Measurements from ENCODE around the gene EHD4. TPM values are rescaled to one million over a fixed set of nuclear protein-coding genes. Genes with fewer than 3 reads are reported as not detected.

Gene EHD4
- polyA plus RNA-seq, 2 of the 4 experiments (the other 2 are of a cell fraction): 8.2 to 9.0 TPM

DNA sequence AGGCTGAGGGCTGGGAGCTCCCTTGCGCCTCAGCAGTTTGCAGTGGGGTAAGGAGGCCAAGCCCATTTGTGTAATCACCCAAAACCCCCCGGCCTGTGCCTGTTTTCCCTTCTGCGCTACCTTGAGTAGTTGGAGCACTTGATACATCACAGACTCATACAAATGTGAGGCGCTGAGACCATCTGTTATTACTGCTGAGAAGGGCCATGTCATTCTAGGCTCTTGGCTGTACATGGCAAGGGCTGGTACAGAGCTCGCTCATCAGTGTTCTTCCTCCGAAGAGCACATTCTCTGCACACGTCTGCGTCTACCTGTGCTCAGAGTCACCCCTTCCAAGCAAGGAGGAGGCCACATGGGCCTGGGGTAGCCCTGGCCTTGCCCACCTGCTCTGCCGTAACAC lies 124.4 kb downstream of the EHD4 start:
- no peak overlapping the region for H3K4me3 ChIP-seq
- CTCF ChIA-PET: interaction anchor here (1.1 to 1.5 kb wide), 3 partner anchors 10 to 37 kb away, joined by 4 read pairs; no protein-coding TSS in a partner anchor
- H3K9me3 ChIP-seq: no peaks in the 10 kb centered on the region
- H3K4me2 ChIP-seq: no peak overlapping the region
- no peak overlapping the region for H3K27ac ChIP-seq
- no peaks in the 10 kb centered on the region for H3K4me1 ChIP-seq
- FAIRE-seq (no peak), DNase-seq (ENCODE audit: low read depth in 1 of 2, low spot score in 1 of 2) (no peak), ATAC-seq (no peak)
- 92% methylated on average over 8 of the region's 9 CpGs for WGBS (ENCODE audit: missing lambda C conversion rate)
- TF ChIP-seq HOXA7 (CRISPR knock-in tag; IDR thresholded peaks at IDR 0.05) (no peak), NPAS2 (CRISPR knock-in tag; IDR thresholded peaks at IDR 0.05; ENCODE audit: borderline replicate concordance) (no peak), ZFP36 (IDR thresholded peaks at IDR 0.05; ENCODE audit: borderline replicate concordance, partially characterized antibody) (no peak), RAD21 (conservative IDR thresholded peaks at IDR 0.05 in 1 of 2, IDR thresholded peaks at IDR 0.05 in 1 of 2) (no peak), RFX5 (IDR thresholded peaks at IDR 0.05) (no peak), HES2 (IDR thresholded peaks at IDR 0.05) (no peak), POLR2A (IDR thresholded peaks at IDR 0.05; ENCODE audit: low read length) (no peak), EHF (CRISPR knock-in tag; IDR thresholded peaks at IDR 0.05) (no peak), RNF2 (IDR thresholded peaks at IDR 0.05; ENCODE audit: borderline replicate concordance, low read depth) (no peak), FOSL2 (IDR thresholded peaks at IDR 0.05) (no peak), FOSL2 (CRISPR knock-in tag; IDR thresholded peaks at IDR 0.05) (no peak), GATA3 (IDR thresholded peaks at IDR 0.05; ENCODE audit: borderline replicate concordance) (no peak), MAFK (IDR thresholded peaks at IDR 0.05; ENCODE audit: partially characterized antibody) (no peak)
- TF ChIP-seq, protein P1, sequence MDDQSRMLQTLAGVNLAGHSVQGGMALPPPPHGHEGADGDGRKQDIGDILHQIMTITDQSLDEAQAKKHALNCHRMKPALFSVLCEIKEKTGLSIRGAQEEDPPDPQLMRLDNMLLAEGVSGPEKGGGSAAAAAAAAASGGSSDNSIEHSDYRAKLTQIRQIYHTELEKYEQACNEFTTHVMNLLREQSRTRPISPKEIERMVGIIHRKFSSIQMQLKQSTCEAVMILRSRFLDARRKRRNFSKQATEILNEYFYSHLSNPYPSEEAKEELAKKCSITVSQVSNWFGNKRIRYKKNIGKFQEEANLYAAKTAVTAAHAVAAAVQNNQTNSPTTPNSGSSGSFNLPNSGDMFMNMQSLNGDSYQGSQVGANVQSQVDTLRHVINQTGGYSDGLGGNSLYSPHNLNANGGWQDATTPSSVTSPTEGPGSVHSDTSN (IDR thresholded peaks at IDR 0.05): no peak
- POLR2A ChIA-PET: no interaction called here

DNA sequence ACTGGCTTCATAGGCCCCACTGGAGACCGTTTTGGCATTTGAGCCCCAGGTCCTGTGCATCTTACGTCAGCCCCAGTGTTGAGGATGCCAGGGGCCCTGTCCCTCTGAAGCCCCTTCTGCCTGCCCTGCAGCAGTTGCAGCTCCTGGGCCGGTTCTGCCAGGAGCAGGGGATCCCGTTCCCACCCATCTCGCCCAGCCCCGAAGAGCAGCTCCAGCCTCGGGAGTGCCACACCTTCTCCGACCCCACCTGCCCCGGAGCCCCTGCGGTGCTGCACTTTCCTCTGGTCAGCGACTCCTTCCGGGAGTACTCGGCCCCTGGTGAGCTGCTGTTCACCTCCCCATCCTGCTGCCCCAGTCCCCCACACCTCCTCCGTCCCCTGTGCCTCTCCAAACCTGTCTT lies 125.2 kb downstream of the EHD4 start:
- no peaks in the 10 kb centered on the region for H3K4me1 ChIP-seq
- ATAC-seq (no peak), DNase-seq (ENCODE audit: low read depth in 1 of 2, low spot score in 1 of 2) (no peak), FAIRE-seq (no peak)
- TF ChIP-seq FOSL2 (IDR thresholded peaks at IDR 0.05) (no peak), FOSL2 (CRISPR knock-in tag; IDR thresholded peaks at IDR 0.05) (no peak), CTCF (IDR thresholded peaks at IDR 0.05) (no peak), FOXS1 (CRISPR knock-in tag; IDR thresholded peaks at IDR 0.05) (no peak), MYC (IDR thresholded peaks at IDR 0.05; ENCODE audit: borderline replicate concordance, low read length) (no peak), EP300 (IDR thresholded peaks at IDR 0.05) (no peak)
- no peak overlapping the region for H3K4me3 ChIP-seq
- 91% methylated on average over 9 of the region's 14 CpGs for WGBS (ENCODE audit: missing lambda C conversion rate)
- no peak overlapping the region for H3K27ac ChIP-seq
- POLR2A ChIA-PET: no interaction called here
- H3K9me3 ChIP-seq: no peaks in the 10 kb centered on the region
- CTCF ChIA-PET: interaction anchor here (1.1 to 1.5 kb wide), 3 partner anchors 9 to 14 kb away, joined by 4 read pairs; partner anchors contain the start of gene PLA2G4B
- H3K4me2 ChIP-seq: no peak overlapping the region

Small RNA genes lying within 50 kb of the gene (small RNA-seq; reads per million reads assigned to genes)
- 0 reads per million in 6 experiments for gene MIR4310
- 0 reads per million in 6 experiments for gene RNA5SP393

Other genes starting within 250 kb of the EHD4 start
- 2.5 and 4.3 TPM in 2 replicates for gene MAPKBP1, start 198.1 kb downstream of the EHD4 start, polyA plus RNA-seq (2011; rRNA removed)
- 6.1 to 6.2 TPM (median 6.1 TPM) in 3 replicates for gene MAPKBP1, start 198.1 kb downstream of the EHD4 start, polyA plus RNA-seq (2017; fragmentation: RNase III; extraction: RNeasy Plus Mini Kit Qiagen cat#74134 plus additional on column Dnase treatment)
- gene JMJD7, start 144.5 kb downstream of the EHD4 start, polyA plus RNA-seq (2011; rRNA removed): 3.1 and 3.8 TPM in 2 replicates
- 3.0 to 3.9 TPM (median 3.4 TPM) in 3 replicates for gene JMJD7, start 144.5 kb downstream of the EHD4 start, polyA plus RNA-seq (2017; fragmentation: RNase III; extraction: RNeasy Plus Mini Kit Qiagen cat#74134 plus additional on column Dnase treatment)
- gene PLA2G4B, start 133.7 kb downstream of the EHD4 start, polyA plus RNA-seq (2011; rRNA removed): 1.7 and 2.6 TPM in 2 replicates
- gene PLA2G4B, start 133.7 kb downstream of the EHD4 start, polyA plus RNA-seq (2017; fragmentation: RNase III; extraction: RNeasy Plus Mini Kit Qiagen cat#74134 plus additional on column Dnase treatment): 2.2 to 2.7 TPM (median 2.2 TPM) in 3 replicates
- gene SPTBN5, start 78.5 kb downstream of the EHD4 start, polyA plus RNA-seq (2011; rRNA removed): 0.05 and 0.08 TPM in 2 replicates
- gene SPTBN5, start 78.5 kb downstream of the EHD4 start, polyA plus RNA-seq (2017; fragmentation: RNase III; extraction: RNeasy Plus Mini Kit Qiagen cat#74134 plus additional on column Dnase treatment): 0.17 to 0.24 TPM (median 0.22 TPM) in 3 replicates
- gene PLA2G4E, start 48.5 kb upstream of the EHD4 start, polyA plus RNA-seq (2011; rRNA removed): 0.01 TPM in 1 of 2 replicates, not detected in the other
- gene PLA2G4E, start 48.5 kb upstream of the EHD4 start, polyA plus RNA-seq (2017; fragmentation: RNase III; extraction: RNeasy Plus Mini Kit Qiagen cat#74134 plus additional on column Dnase treatment): not detected in 3 replicates
- gene PLA2G4D, start 122.0 kb upstream of the EHD4 start, polyA plus RNA-seq (2011; rRNA removed): not detected in 2 replicates
- gene PLA2G4D, start 122.0 kb upstream of the EHD4 start, polyA plus RNA-seq (2017; fragmentation: RNase III; extraction: RNeasy Plus Mini Kit Qiagen cat#74134 plus additional on column Dnase treatment): not detected in 3 replicates
- gene PLA2G4F, start 184.1 kb upstream of the EHD4 start, polyA plus RNA-seq (2011; rRNA removed): not detected in 2 replicates
- not detected in 3 replicates for gene PLA2G4F, start 184.1 kb upstream of the EHD4 start, polyA plus RNA-seq (2017; fragmentation: RNase III; extraction: RNeasy Plus Mini Kit Qiagen cat#74134 plus additional on column Dnase treatment)
- gene VPS39, start 235.7 kb upstream of the EHD4 start, polyA plus RNA-seq (2011; rRNA removed): 33.3 and 38.1 TPM in 2 replicates
- 16.7 to 19.5 TPM (median 18.3 TPM) in 3 replicates for gene VPS39, start 235.7 kb upstream of the EHD4 start, polyA plus RNA-seq (2017; fragmentation: RNase III; extraction: RNeasy Plus Mini Kit Qiagen cat#74134 plus additional on column Dnase treatment)

All from A549 (cell line).